WERI-Rb-1 (cell line): ENCODE results near the gene ZNF774.

Experiments
- DNase-seq: peaks from one replicate; pipeline ENCODE4 v3.0.0-alpha.2; 2020
- H3K27ac ChIP-seq: fragments of 250-450 bp; sonication (Bioruptor Pico); 2 replicates; pipeline ENCODE4 v1.5.1; 2020; ENCODE audit warnings: mild to moderate bottlenecking, moderate library complexity
- H3K27me3 ChIP-seq: fragments of 250-450 bp; sonication (Bioruptor Pico); 2 replicates; pipeline ENCODE4 v1.5.1; 2021; ENCODE audit warnings: mild to moderate bottlenecking, low read depth, moderate library complexity; ENCODE audit not compliant: insufficient read depth, severe bottlenecking
- H3K36me3 ChIP-seq: fragments of 250-450 bp; sonication (Bioruptor Pico); 2 replicates; pipeline ENCODE4 v1.5.1; 2020; ENCODE audit warnings: mild to moderate bottlenecking, moderate library complexity
- H3K4me3 ChIP-seq: 2 replicates; pipeline ENCODE4 v1.5.1; 2011; ENCODE audit warnings: low read depth, mild to moderate bottlenecking, control low read depth, low read length
- H3K9me3 ChIP-seq: fragments of 250-450 bp; sonication (Bioruptor Pico); 2 replicates; pipeline ENCODE4 v1.5.1; 2021; ENCODE audit warnings: mild to moderate bottlenecking, moderate library complexity; ENCODE audit not compliant: severe bottlenecking
- TF ChIP-seq, protein P1 (sequence below): IDR thresholded peaks from 2 replicates; pipeline ENCODE4 v1.5.1; 2011; ENCODE audit warnings: low read depth, mild to moderate bottlenecking, control low read depth, inconsistent platforms, low read length

Gene ZNF774

GRCh38 chr15:90315278-90315982 lies 36.7 kb upstream of the ZNF774 start:
- no peak for DNase-seq
- TF ChIP-seq, protein P1, sequence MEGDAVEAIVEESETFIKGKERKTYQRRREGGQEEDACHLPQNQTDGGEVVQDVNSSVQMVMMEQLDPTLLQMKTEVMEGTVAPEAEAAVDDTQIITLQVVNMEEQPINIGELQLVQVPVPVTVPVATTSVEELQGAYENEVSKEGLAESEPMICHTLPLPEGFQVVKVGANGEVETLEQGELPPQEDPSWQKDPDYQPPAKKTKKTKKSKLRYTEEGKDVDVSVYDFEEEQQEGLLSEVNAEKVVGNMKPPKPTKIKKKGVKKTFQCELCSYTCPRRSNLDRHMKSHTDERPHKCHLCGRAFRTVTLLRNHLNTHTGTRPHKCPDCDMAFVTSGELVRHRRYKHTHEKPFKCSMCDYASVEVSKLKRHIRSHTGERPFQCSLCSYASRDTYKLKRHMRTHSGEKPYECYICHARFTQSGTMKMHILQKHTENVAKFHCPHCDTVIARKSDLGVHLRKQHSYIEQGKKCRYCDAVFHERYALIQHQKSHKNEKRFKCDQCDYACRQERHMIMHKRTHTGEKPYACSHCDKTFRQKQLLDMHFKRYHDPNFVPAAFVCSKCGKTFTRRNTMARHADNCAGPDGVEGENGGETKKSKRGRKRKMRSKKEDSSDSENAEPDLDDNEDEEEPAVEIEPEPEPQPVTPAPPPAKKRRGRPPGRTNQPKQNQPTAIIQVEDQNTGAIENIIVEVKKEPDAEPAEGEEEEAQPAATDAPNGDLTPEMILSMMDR = no peak
- H3K36me3 ChIP-seq = no peaks in the 10 kb centered on the region
- no peak overlapping the region for H3K27ac ChIP-seq
- H3K4me3 ChIP-seq = no peak overlapping the region
- H3K27me3 ChIP-seq = no peaks in the 10 kb centered on the region
- no peaks in the 10 kb centered on the region for H3K9me3 ChIP-seq

DNA sequence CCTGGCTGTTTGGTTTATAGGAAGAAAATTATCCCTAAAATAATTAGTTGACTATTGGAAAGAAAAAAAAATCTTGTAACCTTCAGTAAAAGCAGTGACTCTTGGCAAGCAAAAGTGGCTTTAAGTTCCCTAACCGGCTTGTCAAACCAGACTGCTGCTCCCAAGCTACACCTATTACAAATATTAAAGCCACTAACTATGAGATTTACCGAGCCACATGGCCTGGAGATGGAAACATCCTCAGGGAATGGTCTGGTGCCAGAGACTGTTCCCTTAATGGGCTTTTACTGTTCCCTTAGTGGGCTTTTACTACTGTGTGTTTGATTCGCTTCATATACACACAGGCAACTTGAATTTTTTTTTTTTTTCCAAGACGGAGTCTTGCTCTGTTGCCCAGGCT lies 35.9 kb upstream of the ZNF774 start:
- H3K9me3 ChIP-seq = no peaks in the 10 kb centered on the region
- no peaks in the 10 kb centered on the region for H3K27me3 ChIP-seq
- H3K4me3 ChIP-seq = no peak overlapping the region
- no peaks in the 10 kb centered on the region for H3K36me3 ChIP-seq
- TF ChIP-seq, protein P1 = no peak
- DNase-seq = no peak
- no peak overlapping the region for H3K27ac ChIP-seq

- no peak for DNase-seq
Observed at GRCh38 chr15:90318591-90318990, 33.5 kb upstream of the ZNF774 start.

DNA sequence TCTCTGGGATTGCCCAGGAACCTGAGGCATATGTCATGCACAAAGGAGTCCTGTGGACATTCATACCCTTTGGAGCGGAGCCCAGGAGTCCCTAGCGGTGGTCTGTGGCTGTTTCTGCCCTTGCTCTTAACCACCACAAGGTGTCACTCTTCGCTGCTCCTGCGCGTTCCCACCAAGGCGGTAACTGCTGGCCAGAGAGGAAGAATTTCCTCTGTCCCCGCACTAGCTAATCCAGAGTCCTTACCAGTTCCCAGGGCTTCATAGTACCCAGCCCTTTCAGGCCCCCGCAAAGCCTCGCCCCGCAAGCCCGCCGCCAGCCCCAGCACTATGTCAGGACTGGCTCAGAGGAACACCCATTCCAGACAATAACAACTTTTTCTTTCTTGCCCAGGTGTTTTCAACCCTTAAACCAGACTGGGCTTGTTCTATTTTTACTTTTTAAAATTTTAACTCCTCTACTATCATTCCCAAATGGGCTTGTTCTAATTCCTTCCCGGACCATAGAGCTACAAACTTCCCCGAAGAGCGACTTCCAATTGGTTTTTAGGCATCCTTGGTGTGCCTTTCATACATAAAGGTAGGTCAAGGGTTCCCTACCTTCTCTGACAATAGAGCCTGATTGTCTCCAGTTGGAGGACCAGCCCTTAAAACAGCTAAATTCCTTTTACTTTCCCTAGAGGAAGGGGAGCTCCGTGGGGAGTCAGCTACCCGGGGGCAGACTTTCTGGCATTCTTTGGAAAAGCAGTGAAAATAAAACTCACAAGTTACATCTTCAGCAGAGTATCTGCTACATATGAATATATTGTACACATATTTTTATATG lies 31.8 kb upstream of the ZNF774 start:
- TF ChIP-seq, protein P1 = peak; percentile 98
- DNase-seq = peak; percentile 82
- H3K4me3 ChIP-seq = no peak overlapping the region
- no peaks in the 10 kb centered on the region for H3K9me3 ChIP-seq
- H3K27me3 ChIP-seq = no peaks in the 10 kb centered on the region
- H3K36me3 ChIP-seq = no peaks in the 10 kb centered on the region
- no peak overlapping the region for H3K27ac ChIP-seq

More at GRCh38 chr15:90318591-90318990, 33.5 kb upstream of the ZNF774 start:
- H3K9me3 ChIP-seq = no peaks in the 10 kb centered on the region
- no peak overlapping the region for H3K4me3 ChIP-seq
- H3K27me3 ChIP-seq = no peaks in the 10 kb centered on the region
- no peaks in the 10 kb centered on the region for H3K36me3 ChIP-seq
- no peak overlapping the region for H3K27ac ChIP-seq
- TF ChIP-seq, protein P1 = no peak

GRCh38 chr15:90320885-90321278 lies 31.2 kb upstream of the ZNF774 start:
- H3K27ac ChIP-seq = no peak overlapping the region
- H3K9me3 ChIP-seq = no peaks in the 10 kb centered on the region
- no peak for DNase-seq
- no peak overlapping the region for H3K4me3 ChIP-seq
- TF ChIP-seq, protein P1 = no peak
- H3K27me3 ChIP-seq = no peaks in the 10 kb centered on the region
- no peaks in the 10 kb centered on the region for H3K36me3 ChIP-seq
